TTC549 (cell line): ENCODE measurements around the gene GSX2.

Experiments used
- FAIRE-seq: peaks from 2 replicates; lab custom pipeline; 2012; peaks lifted over from hg19 to GRCh38; lab: Jason Lieb, UNC

Gene GSX2

DNA sequence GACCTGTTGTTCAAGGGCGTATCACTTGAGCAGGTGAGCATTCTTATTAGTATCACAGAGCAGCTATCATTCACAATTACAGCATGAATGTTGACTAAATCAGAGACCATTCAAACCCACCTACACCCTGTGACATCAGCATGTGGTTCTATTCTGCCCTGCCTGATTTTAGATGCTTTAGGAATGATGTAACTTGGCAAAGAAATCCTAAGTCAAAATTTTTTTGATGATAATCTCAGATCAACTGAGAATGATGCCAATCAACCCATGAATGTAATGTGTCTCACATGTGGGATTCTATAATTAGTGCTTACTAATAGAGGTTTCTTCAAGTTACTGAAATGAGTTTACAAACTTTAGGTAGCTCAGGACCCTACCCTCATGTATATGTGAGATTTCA, 22.2 kb upstream of the GSX2 start:
- no peak for FAIRE-seq

DNA sequence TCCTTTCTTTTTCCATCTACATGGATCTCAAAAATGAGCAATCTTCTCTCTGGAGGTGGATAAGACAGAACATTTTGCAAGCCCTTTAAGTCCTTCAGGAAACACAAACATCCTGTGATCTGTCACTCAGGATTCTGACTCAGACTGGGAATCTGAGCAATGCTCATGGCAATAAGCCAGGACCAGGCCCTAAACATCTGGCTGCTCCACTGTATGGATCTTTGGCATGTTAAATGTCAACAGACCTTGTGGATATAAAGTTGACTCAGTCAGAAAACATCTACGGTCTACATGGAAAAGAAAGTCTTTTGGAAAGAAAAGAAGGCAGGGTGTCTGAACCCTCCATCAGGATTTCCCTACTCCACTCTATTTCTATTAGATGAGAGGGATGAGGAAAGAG, 17.8 kb upstream of the GSX2 start:
- FAIRE-seq = no peak

- no peak for FAIRE-seq
These were observed 14.7 kb upstream of the GSX2 start for GRCh38 chr4:54085284-54085683.

GRCh38 chr4:54089875-54090274, 10.1 kb upstream of the GSX2 start:
- no peak for FAIRE-seq

GRCh38 chr4:54090404-54090803, 9.6 kb upstream of the GSX2 start:
- FAIRE-seq = no peak

GRCh38 chr4:54090804-54091623, 8.9 kb upstream of the GSX2 start:
- no peak for FAIRE-seq

DNA sequence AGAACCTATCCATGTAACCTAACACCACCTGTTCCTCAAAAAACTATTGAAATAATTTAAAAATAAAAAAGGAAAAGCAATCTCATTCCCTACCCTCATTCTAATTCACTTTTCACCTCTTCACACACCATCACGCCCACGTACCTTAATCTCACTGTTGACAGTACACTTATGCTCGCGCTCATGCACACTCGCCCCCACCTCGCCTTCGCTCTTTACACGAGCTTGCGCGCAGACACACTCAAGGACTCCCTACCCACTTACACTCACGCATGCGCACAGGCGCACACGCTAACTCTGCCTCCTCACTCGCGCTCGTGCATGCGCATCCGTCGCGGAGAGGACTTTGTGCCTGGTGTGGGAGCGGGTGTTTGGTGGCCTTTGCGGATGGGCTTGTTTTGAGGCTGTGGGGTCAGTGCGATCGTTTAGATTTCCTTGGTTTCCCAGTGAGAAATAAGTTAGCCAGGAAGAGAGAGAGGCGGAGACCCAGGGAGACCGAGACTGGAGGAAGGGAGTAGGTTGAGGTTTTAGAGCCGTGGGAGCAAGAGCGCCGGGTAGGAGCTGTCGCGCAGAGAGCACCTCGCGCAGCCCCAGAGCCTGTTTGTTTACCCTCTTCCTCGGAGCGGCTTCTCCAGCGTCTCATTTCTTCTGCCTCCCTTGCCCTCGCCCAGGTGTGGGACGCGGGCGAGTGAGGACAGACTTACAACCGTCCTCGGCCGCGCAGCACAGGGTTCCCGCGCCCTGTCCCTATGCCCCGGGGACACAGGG, 8.1 kb upstream of the GSX2 start:
- no peak for FAIRE-seq

- FAIRE-seq = no peak
These were observed 7.3 kb upstream of the GSX2 start for GRCh38 chr4:54092405-54093323.

DNA sequence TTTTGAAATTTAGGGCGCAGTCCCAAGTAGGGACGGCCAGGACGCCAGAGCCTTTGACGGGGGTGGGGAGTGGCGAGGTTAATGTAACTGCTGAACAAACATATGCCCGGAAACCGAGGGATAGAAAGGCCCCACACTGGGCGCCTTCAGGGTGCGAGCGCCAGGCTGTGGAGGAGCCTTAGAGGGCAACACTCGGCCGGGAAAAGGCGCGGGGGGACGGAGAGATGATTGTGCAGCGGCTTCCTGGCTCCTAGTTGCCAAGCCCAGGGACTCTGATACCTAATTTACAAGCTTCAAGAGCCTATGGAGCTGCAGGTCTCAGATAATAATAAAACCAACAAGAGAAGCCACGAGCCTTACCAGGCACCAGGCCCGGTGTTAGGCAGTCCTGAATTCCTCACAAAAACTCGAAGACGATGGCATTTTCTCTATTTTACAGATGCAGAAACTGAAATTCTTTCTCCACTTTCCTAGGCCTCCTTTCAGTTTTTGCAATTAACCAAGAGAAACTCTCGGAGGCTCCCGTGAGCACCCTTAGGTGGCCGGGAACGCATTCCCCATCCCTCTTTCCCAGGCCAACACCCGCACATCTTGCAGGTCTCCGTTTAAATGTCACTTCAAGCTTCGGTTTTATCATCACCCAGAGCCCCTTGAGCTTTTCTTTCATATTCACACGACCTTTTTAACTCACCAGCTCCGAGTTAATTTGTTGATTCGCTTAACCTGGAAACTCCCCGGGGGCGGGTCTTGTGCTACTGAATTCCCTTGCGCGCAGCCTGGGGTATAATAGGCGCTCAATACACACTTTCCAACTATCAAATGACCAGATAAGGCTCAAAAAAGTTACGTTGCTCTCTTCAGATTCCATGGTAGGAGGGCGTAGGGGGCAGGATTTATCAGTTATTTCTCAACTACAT, 6.4 kb upstream of the GSX2 start:
- FAIRE-seq = no peak

DNA sequence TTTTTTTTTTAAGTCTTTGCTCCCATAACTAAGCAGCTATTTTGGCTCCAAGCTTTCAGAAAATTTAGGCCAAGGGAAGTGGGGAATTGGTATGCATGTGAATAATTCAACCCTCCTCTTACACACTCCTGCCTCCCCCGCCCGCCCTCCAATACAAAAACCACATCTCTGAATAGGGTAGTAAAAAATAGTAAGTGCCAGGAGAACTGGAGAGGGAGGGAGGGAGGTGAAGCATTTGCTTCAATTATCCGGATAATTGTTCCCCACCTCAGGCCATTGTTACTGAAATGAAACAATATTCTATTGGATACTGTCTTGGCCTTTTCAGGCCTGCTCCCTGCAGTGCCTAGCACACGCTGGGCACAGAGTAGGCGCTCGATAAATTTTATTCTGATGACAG, 5.5 kb upstream of the GSX2 start:
- no peak for FAIRE-seq

- no peak for FAIRE-seq
These were observed 4.7 kb upstream of the GSX2 start for GRCh38 chr4:54095110-54095825.

DNA sequence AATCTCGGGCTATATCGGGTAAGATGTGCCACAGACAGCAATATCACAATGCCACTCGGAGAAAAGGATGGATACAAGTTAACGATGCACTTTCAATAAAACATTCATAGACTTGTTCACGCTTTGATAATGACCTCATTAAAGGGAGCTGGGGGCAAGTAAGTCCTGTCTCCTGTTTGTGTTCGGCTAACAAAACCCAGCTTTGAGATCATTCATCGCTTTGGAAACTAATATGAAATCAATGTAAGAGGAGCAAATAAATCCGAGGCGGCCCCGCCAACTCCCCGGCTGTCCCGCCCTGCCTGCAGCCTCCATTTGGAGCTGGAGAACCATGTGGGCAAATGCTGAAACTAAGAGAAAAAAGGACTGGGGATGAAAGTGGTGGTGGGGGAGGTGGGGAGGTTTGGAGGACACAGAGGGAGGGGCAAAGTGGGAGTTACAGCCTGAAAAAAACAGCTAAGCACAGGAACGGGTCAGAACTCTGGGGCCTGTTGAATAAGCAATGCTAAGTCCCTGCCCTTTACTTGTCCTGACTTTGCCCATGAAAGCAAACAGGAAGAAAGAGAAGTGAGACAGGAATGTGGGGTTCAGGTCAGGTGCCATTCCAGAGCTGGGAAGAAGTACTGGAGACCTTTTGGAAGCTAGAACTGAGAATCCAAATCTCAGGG, 3.5 kb upstream of the GSX2 start:
- no peak for FAIRE-seq

DNA sequence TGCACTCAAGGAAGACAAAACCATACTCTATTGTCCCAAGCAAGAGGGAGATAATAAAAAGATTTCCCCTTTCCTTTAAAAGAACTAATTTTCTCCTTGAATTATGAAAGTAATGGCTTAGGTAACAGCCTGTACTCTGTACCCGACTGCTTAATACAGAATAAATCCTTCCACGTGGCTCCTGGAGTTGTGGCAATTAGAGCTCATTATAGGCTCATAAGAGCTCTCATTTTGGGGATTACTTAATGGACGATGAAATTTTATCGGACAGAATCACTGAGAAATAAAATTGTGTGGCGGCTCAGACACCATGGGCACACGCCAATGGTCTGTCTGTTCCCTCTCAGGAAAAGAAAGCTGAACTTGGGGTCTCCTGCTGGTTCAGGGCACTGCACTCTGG, 2.8 kb upstream of the GSX2 start:
- no peak for FAIRE-seq

- no peak for FAIRE-seq
These were observed 1.6 kb upstream of the GSX2 start for GRCh38 chr4:54098375-54098774.

DNA sequence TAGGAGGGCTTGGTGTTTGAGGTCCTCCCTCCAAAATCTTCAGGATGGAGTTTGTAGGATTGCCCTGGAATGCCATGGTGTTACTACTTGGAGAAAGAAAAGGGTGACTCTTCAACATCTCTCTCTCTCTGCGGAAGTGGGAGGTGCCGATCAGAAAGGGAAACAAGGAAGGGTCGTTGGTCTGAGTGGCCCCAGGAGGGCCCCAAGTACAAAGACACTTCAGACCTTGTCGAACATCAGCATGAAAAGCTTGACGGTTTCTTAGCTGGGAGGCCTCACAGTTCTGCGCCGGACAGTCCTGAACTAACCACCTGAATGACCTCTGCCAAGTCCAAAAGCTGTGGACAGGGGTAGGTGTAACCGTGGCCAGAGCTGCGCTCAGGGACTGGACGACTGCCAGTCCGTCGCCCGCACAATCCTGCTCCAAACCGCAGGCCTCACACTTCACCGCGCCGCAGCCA, 646 bp upstream of the GSX2 start:
- no peak for FAIRE-seq

DNA sequence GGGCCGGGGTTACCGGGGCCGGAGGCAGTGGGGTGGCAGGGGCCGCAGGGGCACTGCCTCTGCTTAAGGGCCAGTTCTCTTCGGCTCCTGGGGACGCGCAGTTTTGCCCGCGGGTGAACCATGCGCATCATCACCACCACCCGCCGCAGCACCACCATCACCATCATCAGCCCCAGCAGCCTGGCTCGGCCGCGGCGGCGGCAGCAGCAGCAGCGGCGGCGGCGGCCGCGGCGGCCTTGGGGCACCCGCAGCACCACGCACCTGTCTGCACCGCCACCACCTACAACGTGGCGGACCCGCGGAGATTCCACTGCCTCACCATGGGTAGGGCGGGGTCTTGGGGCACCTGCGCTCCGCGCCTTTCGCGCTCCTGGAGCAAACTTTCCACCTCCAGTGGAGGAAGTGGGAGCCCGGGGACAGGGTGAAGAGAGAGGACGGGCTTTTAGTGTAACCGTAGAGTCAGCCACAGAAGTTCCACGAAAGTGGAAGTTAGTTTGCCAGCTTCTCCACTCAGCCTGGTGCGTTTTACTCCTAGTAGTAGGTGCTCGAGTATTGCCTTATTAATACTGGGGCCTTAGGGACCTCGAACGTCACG, 729 bp downstream of the GSX2 start:
- no peak for FAIRE-seq

DNA sequence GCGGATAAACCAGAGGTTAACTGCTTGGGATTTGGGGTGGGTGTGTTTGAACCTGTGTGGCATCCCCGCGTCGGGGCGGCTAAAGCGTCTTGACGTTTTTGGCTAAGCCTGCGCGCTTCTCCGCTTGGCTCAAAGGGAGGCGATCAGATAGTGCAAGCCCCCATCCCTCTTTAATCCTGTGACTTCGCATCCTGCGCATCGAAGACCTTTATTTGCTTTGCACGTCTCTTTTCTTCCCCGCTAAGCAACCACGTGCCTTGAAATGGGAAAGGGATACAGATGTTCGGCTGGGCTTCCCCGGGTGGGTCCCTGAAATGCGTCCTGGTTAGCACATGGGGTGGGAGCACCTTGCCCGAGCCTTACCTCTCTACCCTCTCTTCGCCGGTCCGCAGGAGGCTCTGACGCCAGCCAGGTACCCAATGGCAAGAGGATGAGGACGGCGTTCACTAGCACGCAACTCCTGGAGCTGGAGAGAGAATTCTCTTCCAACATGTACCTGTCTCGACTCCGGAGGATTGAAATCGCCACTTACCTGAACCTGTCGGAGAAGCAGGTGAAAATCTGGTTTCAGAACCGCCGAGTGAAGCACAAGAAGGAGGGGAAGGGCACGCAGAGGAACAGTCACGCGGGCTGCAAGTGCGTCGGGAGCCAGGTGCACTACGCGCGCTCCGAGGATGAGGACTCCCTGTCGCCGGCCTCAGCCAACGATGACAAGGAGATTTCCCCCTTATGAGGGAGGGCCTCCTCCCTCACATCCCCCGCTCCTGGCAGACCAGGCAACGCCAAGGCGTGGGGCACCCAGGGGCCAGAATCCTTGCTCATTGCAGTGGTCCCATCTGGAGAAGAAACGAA, 1.5 kb downstream of the GSX2 start:
- FAIRE-seq = no peak

- FAIRE-seq = no peak
These were observed 2.7 kb downstream of the GSX2 start for GRCh38 chr4:54102531-54103106.

GRCh38 chr4:54103190-54103574, 3.2 kb downstream of the GSX2 start:
- FAIRE-seq = no peak
